Epithelial cell of esophagus (primary cell): ENCODE measurements around the gene VAX1.

Experiments used
- DNase-seq: peaks from one replicate; pipeline ENCODE4 v3.0.0; 2010; ENCODE audit warnings: low read depth
- H3K4me3 ChIP-seq: 2 replicates; pipeline ENCODE4 v1.5.1; 2011; ENCODE audit warnings: mild to moderate bottlenecking, low read length, control low read depth
- TF ChIP-seq, protein P1 (sequence below): IDR thresholded peaks from 2 replicates; pipeline ENCODE4 v1.5.1; 2011; ENCODE audit warnings: low read depth, mild to moderate bottlenecking, low read length, control low read depth, inconsistent platforms; ENCODE audit not compliant: insufficient read depth; ENCODE audit errors: missing control alignments

The VAX1 gene

DNA sequence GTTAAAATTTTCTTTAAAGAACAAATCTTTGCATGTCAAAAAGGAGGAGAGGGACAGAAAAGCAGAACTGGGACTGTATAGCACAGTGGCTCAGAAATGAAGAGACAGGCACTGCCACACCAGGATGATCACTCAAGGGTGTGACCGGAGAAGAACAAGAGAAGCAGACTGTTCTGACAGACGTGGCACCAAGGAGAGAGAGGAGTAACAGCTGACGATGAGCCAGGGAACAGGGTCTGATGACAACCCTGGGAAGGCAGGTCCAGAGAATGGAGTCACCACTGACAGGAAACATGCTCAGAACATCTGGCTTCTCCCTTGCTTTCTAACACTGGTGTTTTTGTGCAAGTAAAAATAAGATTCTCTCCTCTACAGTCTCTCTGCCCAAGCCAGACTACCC lies 14.6 kb upstream of the VAX1 start:
- no peak for DNase-seq

DNA sequence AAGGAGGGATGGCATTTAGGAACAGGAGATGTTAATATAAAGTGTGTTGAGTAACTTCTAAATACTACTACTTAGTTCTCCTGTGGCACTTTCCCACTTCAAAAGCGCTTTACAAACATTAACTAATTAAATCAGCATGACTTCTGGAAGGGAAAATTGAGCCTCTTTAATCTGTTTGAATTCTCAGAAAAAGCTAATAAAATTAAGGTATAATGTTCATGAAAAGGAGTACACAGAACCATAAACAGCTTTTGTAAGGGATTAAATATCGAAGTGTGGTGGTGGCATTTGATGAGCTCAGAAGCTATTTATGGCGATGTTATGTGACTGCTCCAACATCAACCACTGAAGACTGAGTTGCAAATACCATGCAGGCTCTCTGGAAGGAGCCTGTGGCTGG lies 10.2 kb upstream of the VAX1 start:
- no peak for DNase-seq
- no peak overlapping the region for H3K4me3 ChIP-seq
- TF ChIP-seq, protein P1, sequence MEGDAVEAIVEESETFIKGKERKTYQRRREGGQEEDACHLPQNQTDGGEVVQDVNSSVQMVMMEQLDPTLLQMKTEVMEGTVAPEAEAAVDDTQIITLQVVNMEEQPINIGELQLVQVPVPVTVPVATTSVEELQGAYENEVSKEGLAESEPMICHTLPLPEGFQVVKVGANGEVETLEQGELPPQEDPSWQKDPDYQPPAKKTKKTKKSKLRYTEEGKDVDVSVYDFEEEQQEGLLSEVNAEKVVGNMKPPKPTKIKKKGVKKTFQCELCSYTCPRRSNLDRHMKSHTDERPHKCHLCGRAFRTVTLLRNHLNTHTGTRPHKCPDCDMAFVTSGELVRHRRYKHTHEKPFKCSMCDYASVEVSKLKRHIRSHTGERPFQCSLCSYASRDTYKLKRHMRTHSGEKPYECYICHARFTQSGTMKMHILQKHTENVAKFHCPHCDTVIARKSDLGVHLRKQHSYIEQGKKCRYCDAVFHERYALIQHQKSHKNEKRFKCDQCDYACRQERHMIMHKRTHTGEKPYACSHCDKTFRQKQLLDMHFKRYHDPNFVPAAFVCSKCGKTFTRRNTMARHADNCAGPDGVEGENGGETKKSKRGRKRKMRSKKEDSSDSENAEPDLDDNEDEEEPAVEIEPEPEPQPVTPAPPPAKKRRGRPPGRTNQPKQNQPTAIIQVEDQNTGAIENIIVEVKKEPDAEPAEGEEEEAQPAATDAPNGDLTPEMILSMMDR: no peak

More for the DNA sequence above, 14.6 kb upstream of the VAX1 start:
- H3K4me3 ChIP-seq: no peak overlapping the region
- TF ChIP-seq, protein P1: no peak

DNA sequence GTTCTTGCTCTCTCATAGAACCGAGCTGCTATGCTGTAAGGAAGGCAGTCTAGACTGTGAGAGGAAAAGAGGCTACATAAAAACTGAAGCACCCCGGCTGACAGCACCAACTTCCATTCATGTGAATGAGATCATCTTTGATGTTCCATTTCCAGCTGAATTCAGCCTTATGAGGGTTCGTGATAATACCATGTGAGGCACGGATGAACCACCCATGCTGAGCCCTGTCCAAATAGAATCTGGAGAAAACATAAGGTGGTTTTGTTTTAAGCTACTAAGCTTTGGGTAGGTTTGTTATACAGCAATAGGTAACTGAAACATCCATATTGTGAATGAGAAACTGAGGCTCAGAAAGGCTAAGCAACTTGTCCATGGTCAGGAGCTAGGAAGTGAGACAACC lies 6.9 kb upstream of the VAX1 start:
- no peak for DNase-seq
- H3K4me3 ChIP-seq: no peak overlapping the region
- TF ChIP-seq, protein P1: no peak

DNA sequence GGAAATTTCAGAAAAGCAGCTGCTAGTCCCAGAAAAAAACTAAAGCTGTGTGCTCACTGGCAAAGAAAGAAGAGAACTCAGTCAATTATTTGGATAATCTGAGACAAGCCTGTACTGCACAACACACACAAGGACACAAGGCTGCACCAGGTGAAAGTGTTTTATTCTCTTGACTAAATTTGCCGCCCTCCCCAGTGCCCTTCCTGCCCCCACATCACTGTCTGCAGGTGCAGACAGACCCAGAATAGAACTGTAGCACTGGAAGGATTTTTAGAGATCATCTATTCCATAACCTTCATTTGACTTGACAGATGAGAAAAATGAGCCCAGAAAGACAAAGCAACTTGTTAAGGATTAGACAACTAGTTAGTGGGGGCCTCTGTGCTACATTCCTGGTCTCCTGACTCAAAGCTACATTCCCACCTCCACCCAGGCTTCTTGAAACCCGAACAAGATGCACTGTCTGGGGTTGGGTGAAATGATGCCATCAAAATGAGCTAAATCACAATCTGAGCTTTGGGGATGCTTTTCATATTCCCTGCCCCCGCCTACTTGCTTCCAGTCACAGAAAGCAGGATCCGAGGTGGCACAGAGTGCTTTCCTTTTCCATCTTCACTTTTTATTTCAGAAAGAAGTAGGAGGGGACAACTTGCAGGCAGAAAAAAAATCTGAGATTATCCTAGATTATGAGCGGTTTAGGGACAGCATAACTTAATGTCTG lies 5.2 kb upstream of the VAX1 start:
- TF ChIP-seq, protein P1: no peak
- DNase-seq: no peak

DNA sequence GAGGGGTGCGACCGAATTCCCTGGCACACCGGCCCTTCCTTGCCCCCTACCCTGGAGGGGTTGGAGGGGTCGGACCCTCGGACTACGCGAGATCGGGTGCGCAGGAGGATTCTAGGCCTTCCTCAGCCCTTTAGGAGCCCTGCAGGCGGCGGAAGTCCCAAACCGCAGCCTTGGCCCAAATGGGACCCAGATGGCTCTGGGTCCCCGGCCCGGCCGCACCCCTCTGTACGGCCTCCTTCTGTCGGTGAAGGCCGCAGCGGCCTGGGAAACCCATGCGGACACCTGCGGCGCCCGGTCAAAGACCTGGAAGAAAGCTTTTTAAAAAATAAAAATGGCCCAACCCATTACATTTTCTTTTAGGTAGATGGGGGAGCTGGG lies 2.4 kb upstream of the VAX1 start:
- H3K4me3 ChIP-seq: no peak overlapping the region
- TF ChIP-seq, protein P1: no peak
- DNase-seq: no peak

More for the DNA sequence above, 5.2 kb upstream of the VAX1 start:
- H3K4me3 ChIP-seq: no peak overlapping the region

DNA sequence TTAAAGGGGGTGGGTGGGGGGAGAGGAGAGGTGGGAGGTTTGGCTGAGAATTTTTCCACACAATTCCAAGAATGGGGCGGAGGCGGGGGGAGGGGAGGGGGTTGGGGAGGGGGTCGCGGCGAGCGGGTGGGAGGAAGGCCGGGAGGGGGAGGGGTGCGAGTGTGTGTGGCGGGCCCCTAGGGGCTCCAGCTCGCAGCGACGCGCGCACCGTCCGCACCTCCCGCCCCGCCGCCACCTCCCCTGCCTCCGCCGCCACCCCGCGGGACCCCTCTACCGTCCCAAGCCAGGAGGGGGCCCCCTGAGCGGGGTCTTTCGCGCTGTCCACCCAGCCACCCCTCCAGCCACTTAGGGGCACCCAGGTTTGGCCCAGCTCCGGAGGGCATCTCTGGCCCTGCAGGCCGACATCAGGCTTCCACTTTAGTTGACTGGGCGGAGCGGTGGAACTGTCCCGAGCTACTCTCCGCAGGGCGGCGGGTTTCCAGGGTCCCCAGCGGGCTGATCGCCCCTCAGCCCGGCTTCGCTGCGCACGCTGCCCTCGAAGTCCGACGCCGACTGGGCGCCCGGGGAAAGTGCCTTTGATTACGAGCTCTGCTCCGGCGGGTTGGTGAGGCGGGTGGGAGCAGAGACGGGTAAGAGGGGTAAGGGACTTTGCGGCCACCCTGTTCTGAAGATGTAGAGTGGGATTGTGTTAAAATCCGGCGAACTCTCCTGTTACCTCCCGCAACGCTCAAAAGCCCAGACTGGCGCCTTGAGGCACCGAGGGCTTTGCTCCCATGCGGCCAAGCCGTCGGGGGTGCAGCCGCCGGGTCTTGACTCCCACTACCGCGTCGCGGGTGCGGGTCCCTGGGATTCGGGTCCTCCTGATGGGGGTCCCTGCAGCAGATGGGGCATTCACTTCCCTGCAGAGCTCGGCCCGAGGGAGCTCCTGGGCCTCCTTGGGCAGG lies 1.8 kb upstream of the VAX1 start:
- H3K4me3 ChIP-seq: no peak overlapping the region
- TF ChIP-seq, protein P1: no peak
- no peak for DNase-seq
